Breast epithelium (tissue), 4 donors: ENCODE data around the gene TRMT2A. TPM values are rescaled to one million over a fixed set of nuclear protein-coding genes. Genes with fewer than 3 reads are reported as not detected.

ENCODE experiments used
- DNase-seq, 2 donors: peaks; one replicate each; pipeline ENCODE4 v3.0.0-alpha.2; 2019; ENCODE audit warnings: low spot score in 2 of 2
- H3K27ac ChIP-seq, 2 donors: fragments of 200-600 bp; sonication (generic) in 1 of 2; one replicate each; pipeline ENCODE4 v1.5.1; 2016 to 2019; ENCODE audit warnings: mild to moderate bottlenecking in 1 of 2
- H3K27me3 ChIP-seq, 2 donors: fragments of 200-600 bp; sonication (generic) in 1 of 2; one replicate each; pipeline versions ENCODE4 v1.5.1 to v1.6.0; 2017 to 2019; ENCODE audit warnings: control low read depth in 1 of 2, mild to moderate bottlenecking in 1 of 2
- H3K36me3 ChIP-seq: fragments of 200-600 bp; one replicate; pipeline ENCODE4 v1.5.1; 2019
- H3K4me1 ChIP-seq, 2 donors: fragments of 200-600 bp; sonication (generic); one replicate each; pipeline ENCODE4 v1.5.1; 2016 to 2019; ENCODE audit warnings: control low read depth in 1 of 2
- H3K4me3 ChIP-seq, 3 donors: fragments of 200-600 bp; sonication (generic); 1 replicate in 2 of 3; 2 replicates in 1 of 3; pipeline ENCODE4 v1.5.1; 2016 to 2019; ENCODE audit warnings: mild to moderate bottlenecking in 3 of 3, moderate library complexity in 2 of 3
- H3K9me3 ChIP-seq, 2 donors: fragments of 200-600 bp; sonication (generic) in 1 of 2; one replicate each; pipeline ENCODE4 v1.5.1; 2016 to 2019; ENCODE audit warnings: control low read depth in 1 of 2
- CTCF ChIP-seq, 3 donors: fragments of 450-650 bp; IDR thresholded peaks; one replicate each; pipeline ENCODE4 v1.5.1; 2016 to 2017; ENCODE audit warnings: antibody characterized with exemption in 3 of 3, mild to moderate bottlenecking in 3 of 3, moderate library complexity in 3 of 3
- POLR2A ChIP-seq: fragments of 450-650 bp; IDR thresholded peaks from one replicate; pipeline ENCODE4 v1.6.1; 2016; ENCODE audit warnings: antibody characterized with exemption, mild to moderate bottlenecking, moderate library complexity
- POLR2AphosphoS5 ChIP-seq, 3 donors: sonication (generic); formaldehyde crosslinking; IDR thresholded peaks; one replicate each; pipeline ENCODE4 v1.6.1; 2017; ENCODE audit warnings: antibody characterized with exemption in 3 of 3
- intact Hi-C: fragments of 100-400 bp; cut with DNase I; formaldehyde crosslinking; loops from one replicate; pipeline ENCODE4 v1.15.1; 2023; ENCODE audit warnings: low total_unique reads
- total RNA-seq, 3 donors: library from RNA; depleted of rRNA; stranded (reverse); fragments of >200 nt; gene quantifications; one replicate each; pipeline ENCODE4 v1.1.0, GENCODE V29; 2016

TRMT2A gene
- total RNA-seq, 3 donors from 2014 or later: 49.8 to 72.4 (median 51.1) TPM

GRCh38 chr22:20130319-20130718, 13.3 kb upstream of the TRMT2A start:
- Histone ChIP-seq H3K27ac (peak overlapping the region; percentile 89 to 97), H3K4me1 (peaks cover 7 to 10% of the 10 kb centered on the region in 2 donors), H3K9me3 (no peaks in the 10 kb centered on the region), H3K27me3 (no peaks in the 10 kb centered on the region), H3K4me3 (peak overlapping the region in 2 of 3 donors; percentile 99), H3K36me3 (no peaks in the 10 kb centered on the region)
- no peak for TF ChIP-seq CTCF (IDR thresholded peaks at IDR 0.05)
- no peak for TF ChIP-seq POLR2A
- TF ChIP-seq POLR2AphosphoS5 (IDR thresholded peaks at IDR 0.05): no peak
- intact Hi-C loops: no loop called here
- no peak for DNase-seq

- no peak overlapping the region for H3K4me3 ChIP-seq
- no peak overlapping the region for H3K27ac ChIP-seq
- H3K36me3 ChIP-seq: no peaks in the 10 kb centered on the region
- TF ChIP-seq CTCF (IDR thresholded peaks at IDR 0.05) (no peak), POLR2AphosphoS5 (IDR thresholded peaks at IDR 0.05) (no peak), POLR2A (no peak)
- H3K27me3 ChIP-seq: no peaks in the 10 kb centered on the region
- intact Hi-C loops: no loop called here
- H3K4me1 ChIP-seq: peaks cover 7 to 10% of the 10 kb centered on the region in 2 donors
- no peaks in the 10 kb centered on the region for H3K9me3 ChIP-seq
- no peak for DNase-seq
Observed at GRCh38 chr22:20129747-20130014, 12.7 kb upstream of the TRMT2A start.

DNA sequence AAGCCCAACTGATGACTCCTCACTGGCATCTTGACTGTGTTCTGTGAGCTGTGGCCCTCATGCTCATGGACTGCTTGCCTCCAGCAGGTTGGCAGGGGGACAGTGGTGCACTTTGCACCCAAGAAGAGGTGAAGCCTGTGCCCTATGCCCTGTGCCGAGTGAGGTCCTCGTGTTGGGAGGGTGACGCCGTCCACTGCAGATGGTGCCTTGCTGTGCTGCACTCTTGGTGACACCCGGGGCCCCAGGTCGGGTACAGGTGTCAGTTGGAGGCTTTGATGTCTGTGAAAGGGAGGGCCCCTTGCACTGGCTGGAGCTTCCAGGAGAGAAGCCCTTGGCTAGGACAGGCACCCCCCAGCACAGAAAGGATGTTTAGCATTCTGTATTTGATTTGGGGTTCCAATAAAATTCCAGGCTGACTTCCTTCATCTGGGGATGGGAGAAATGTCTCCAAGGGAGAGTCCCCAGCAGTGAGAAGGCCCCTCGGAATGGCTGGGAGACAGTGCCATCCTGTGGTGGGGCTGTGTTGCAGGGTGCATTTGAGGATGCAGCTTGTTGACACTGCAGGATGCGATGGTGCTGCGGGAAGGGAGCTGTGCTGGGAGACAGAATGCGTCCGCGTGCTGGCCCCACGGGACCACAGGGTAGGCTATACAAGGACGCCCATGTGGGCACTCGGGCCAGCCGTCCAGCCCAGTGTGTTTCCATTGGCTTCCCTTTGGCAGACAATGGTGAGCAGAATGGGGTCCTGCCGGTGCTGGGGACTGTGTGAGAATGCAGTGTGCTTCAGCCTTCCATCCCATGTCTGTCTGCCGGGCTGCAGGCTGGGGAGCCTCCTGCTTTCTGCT, 12.1 kb upstream of the TRMT2A start:
- intact Hi-C loops: no loop called here
- TF ChIP-seq CTCF (IDR thresholded peaks at IDR 0.05) (no peak), POLR2A (no peak)
- no peaks in the 10 kb centered on the region for H3K36me3 ChIP-seq
- no peak overlapping the region for H3K4me3 ChIP-seq
- H3K4me1 ChIP-seq: peaks cover 7 to 10% of the 10 kb centered on the region in 2 donors
- H3K9me3 ChIP-seq: no peaks in the 10 kb centered on the region
- H3K27ac ChIP-seq: no peak overlapping the region
- no peak for DNase-seq
- H3K27me3 ChIP-seq: no peaks in the 10 kb centered on the region

DNA sequence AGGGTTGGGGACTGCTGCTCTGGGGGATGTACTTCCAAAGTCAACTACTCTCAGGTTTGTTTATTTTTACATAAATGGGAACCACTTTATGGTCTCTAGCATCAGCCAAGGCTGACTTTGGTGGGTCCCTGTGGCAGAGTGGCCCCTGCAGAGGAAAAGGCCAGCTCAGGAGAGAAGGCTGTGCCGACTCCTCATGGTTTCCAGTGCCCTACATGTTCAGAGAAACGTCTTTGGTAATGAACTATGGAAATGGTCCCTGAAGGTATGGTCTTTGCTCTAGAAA, 11.5 kb upstream of the TRMT2A start:
- H3K27me3 ChIP-seq: no peaks in the 10 kb centered on the region
- DNase-seq: no peak
- intact Hi-C loops: no loop called here
- no peak overlapping the region for H3K4me3 ChIP-seq
- peaks cover 7 to 10% of the 10 kb centered on the region in 2 donors for H3K4me1 ChIP-seq
- no peak overlapping the region for H3K27ac ChIP-seq
- H3K9me3 ChIP-seq: no peaks in the 10 kb centered on the region
- TF ChIP-seq CTCF (IDR thresholded peaks at IDR 0.05) (no peak), POLR2AphosphoS5 (IDR thresholded peaks at IDR 0.05) (no peak), POLR2A (no peak)
- no peaks in the 10 kb centered on the region for H3K36me3 ChIP-seq

DNA sequence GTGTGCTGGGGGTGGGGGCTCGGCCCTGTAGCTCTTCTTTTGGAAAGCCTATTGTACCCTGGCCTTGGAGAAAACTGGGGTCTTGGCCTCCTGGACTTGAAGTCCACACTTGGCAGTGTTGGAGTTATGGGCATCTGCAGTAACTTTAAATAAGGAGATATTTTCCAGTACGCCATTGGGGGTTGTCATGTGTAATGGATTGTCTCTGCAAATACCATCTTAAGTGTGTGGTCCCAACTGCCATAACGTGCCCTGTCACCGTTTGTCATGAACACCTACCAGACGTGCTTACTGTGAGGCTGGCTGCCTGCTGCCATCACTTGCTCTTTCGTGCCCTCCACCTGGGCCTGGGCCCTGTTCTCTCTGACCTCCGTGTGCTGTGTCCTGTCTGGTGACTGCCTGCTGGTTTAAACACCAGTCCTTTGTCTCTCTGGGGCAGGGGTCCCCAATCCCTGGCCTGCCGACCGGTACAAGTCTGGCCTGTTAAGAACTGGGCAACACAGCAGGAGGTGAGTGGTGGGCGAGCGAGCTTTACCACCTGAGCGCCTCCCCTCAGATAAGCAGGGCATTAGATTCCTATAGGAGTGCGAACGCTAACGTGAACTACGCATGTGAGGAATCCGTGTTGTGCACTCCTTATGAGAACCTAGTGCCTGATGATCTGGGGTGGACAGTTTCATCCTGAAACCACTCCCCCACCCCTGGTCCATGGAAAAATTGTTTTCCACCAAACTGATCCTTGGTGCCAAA, 11.0 kb upstream of the TRMT2A start:
- no peak overlapping the region for H3K27ac ChIP-seq
- no peak for TF ChIP-seq POLR2A
- no peak for TF ChIP-seq CTCF (IDR thresholded peaks at IDR 0.05)
- TF ChIP-seq POLR2AphosphoS5 (IDR thresholded peaks at IDR 0.05): no peak
- no peak overlapping the region for H3K4me3 ChIP-seq
- H3K4me1 ChIP-seq: peaks cover 5 to 7% of the 10 kb centered on the region in 2 donors
- H3K9me3 ChIP-seq: no peaks in the 10 kb centered on the region
- intact Hi-C loops: no loop called here
- H3K36me3 ChIP-seq: no peaks in the 10 kb centered on the region
- no peak for DNase-seq
- no peaks in the 10 kb centered on the region for H3K27me3 ChIP-seq
